ENCODE results near the gene PLEKHA5.
A peak's percentile ranks its signal among the peaks of the same experiment; 100 is the strongest.

PLEKHA5 gene

GRCh38 chr12:19234981-19235871 is 105.7 kb downstream of the PLEKHA5 start:
- no peak for DNase-seq

DNA sequence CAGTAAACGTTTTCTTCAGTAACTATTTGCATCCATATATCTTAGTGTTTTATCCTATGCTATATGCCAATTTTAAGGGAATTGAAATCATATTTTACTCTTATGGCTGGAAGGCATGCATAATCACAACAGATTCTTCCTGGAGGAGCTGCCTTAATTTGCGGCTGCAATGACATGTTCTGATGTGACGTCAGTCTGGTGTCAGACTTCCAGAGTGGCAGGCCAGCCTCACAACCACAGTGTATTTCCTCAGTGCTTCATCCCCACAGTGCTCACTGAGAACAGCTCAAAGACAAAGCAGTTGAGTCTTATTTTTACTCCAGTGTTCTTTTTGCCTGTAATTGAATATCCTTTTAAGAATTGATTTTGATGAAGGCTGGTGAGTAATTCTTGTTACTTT is 107.1 kb downstream of the PLEKHA5 start:
- DNase-seq: no peak

DNA sequence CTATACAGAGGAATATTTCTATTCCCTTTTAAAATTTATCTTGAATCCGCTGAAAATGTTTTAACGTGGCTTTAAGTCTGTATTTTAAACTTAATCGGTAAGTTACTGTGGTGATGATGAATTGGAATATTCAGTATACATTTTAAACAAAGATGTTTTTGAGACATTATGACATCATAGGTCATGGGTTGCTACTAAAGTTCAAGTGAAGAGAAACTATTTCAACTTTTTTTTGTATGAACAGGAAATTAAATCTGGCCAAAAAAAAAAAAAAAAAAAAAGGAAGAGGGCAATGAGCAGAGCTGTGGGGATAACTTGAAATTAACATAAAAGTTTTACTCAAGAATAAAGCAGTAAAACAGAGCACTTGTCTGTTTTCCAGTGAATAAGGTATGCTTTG is 109.0 kb downstream of the PLEKHA5 start:
- DNase-seq: no peak

GRCh38 chr12:19239102-19239501 is 109.6 kb downstream of the PLEKHA5 start:
- DNase-seq: no peak

GRCh38 chr12:19239616-19240234 is 110.2 kb downstream of the PLEKHA5 start:
- no peak for DNase-seq

- no peak for DNase-seq
These were observed 113.0 kb downstream of the PLEKHA5 start for GRCh38 chr12:19242581-19242980.

DNA sequence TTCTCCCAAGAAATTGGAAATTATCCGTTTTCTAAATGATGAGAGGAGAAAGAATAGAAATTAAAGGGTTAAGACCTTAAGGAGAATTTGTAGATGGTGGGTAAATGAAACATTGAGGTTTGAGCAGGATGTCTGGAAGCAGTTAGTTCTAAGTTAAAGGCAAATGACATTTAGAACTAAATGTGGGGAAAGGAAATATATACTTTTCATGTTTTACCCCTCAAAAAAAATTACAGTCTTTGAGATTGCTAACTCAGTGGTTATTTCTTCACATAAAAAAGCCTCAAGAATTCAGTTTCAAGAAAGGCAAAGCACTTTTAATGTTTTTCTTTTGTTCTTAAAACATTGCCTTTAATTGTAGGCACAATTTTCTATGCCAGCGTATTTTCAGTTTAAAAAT is 114.0 kb downstream of the PLEKHA5 start:
- no peak for DNase-seq

- DNase-seq: no peak
These were observed 114.8 kb downstream of the PLEKHA5 start for GRCh38 chr12:19244312-19244711.

- DNase-seq: no peak
These were observed 115.6 kb downstream of the PLEKHA5 start for GRCh38 chr12:19245106-19245505.

- no peak for DNase-seq
These were observed 116.1 kb downstream of the PLEKHA5 start for GRCh38 chr12:19245666-19246065.

GRCh38 chr12:19246933-19247332 is 117.4 kb downstream of the PLEKHA5 start:
- no peak for DNase-seq

GRCh38 chr12:19248929-19249602 is 119.5 kb downstream of the PLEKHA5 start:
- DNase-seq: no peak

GRCh38 chr12:19251481-19252132 is 122.1 kb downstream of the PLEKHA5 start:
- no peak for DNase-seq

- DNase-seq: no peak
These were observed 130.6 kb downstream of the PLEKHA5 start for GRCh38 chr12:19260135-19260534.

- no peak for DNase-seq
These were observed 132.2 kb downstream of the PLEKHA5 start for GRCh38 chr12:19261773-19262172.

DNA sequence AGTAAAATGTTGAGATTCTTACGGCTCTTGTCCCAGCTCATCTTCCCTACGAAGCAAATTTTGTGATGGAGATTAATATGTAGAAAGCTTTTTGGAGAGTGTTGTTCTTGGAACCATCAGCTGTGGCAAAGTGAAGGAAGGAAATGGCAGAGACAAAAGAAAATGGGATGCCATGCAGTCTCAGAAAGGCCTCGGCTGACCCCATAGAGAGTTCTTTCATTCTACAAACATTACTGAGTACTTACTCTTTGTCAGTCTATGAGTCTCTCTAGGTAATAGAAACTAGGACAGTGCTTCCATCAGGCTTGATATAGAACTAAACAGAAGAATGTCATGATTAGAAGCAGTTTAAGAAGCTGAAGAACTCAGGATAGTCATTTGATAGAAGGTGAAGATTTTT is 134.1 kb downstream of the PLEKHA5 start:
- DNase-seq: no peak

DNA sequence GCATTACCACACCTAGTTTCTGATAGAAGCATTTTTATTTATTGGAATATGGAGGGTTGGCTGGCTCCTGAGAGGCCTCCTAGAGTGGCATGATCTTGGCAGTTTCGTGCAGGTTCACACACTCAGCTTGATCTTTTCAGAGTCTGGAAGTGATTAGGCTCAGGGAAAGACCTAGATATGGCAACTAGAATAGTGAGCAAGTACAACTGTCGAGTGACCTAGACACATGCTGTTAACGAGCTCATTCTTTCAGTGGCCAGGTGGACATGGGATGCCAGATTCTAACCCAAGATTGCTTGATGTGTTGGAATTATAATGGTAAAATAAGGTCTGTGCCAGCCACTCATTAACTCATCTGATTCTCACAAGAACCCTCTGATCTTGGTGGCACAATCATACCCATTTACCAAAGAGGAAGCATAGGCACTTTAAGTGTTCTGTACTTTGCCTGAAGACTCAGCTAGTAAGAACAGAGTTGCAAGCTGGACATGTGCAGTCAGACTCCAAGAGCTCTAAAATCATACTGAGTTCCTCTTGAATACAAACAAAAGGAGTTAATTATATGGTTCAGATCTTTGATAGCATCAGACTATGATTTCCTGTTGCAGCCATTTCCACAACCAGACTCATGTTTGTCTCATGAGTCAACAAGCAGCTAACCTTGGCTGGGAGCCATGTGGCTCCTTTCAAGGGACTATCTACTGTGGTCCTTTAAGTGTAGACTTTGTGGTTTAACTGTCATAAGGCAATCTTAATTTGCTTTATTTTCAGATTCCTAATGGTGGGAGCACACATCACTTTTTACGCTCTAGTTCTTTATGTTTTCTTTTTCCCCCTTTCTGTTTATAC is 144.2 kb downstream of the PLEKHA5 start:
- DNase-seq: peak; percentile 71

DNA sequence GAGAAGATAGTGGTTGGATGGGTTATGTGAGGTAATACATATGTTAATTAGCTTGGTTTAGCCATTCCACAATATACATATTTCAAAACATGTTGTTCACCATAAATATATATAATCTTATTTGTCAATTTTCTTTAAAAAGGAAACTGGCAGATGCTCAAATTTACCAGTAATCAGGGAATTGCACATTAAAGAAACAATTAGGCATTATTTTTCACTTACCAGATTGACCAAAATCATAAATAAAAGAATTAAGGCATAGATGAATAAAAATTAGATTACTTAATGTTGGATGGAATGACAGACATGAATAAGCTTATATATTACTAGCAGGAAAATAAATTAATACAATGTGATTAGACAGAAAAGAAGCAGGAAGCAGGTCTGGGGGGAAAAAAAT is 147.2 kb downstream of the PLEKHA5 start:
- no peak for DNase-seq

DNA sequence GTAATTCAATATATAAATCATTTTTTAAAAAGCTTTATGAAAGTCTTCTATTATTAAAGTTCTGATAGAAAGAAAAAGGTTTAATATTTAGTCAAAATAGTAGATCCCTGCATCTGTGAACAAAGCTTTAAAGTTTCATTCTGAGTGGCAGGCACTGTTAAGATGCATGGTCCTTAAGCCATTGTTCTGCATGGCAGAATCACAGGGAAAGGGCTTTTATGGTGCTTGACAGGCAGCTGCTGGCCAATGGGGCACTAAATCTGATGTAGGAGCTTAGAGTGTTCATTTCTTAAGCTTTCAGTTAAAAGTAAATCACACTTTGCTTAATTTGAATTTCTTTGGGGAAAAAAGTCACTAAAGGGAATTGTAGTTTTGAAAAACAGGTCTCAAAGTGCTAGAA is 148.2 kb downstream of the PLEKHA5 start:
- DNase-seq: no peak

- DNase-seq: no peak
These were observed 148.9 kb downstream of the PLEKHA5 start for GRCh38 chr12:19278407-19278806.

DNA sequence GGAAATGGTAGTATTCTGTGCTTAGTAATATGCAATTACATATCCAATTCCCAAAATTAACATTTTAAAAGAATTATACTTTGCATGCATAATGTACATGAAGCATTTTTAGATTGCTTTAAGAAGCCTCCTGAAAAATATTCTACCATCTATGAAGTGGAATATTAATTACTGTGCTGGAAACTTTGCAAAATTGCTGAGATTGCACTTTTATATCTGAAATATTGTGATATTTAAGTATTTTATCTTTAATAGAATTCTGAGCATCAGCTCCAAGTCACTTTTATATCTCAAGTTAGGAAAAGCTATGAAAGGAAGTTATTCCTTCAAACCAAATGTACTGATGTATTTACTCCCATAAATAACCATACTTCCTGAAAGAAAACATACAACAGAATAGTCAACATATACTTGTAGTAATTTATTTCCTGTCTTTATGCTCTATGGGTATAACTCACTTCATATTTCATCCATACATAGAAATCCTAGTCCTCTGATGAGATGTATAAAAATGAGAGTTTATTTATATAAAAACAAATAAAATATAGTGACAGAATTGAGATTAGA is 152.7 kb downstream of the PLEKHA5 start:
- DNase-seq: no peak

GRCh38 chr12:19284658-19285057 is 155.1 kb downstream of the PLEKHA5 start:
- no peak for DNase-seq

Data from NCI-H2029 treated with DMSO at 0.1 percent for 48 hours (cell line).